ENCODE data around the gene HSPH1.

- TF ChIP-seq SMC3 (conservative IDR thresholded peaks at IDR 0.05; ENCODE audit: poor library complexity) (no peak), POLR2AphosphoS5 (IDR thresholded peaks at IDR 0.05) (no peak), REST (IDR thresholded peaks at IDR 0.05; ENCODE audit: borderline replicate concordance) (no peak), RAD21 (conservative IDR thresholded peaks at IDR 0.05) (no peak)
- TF ChIP-seq, protein P1, sequence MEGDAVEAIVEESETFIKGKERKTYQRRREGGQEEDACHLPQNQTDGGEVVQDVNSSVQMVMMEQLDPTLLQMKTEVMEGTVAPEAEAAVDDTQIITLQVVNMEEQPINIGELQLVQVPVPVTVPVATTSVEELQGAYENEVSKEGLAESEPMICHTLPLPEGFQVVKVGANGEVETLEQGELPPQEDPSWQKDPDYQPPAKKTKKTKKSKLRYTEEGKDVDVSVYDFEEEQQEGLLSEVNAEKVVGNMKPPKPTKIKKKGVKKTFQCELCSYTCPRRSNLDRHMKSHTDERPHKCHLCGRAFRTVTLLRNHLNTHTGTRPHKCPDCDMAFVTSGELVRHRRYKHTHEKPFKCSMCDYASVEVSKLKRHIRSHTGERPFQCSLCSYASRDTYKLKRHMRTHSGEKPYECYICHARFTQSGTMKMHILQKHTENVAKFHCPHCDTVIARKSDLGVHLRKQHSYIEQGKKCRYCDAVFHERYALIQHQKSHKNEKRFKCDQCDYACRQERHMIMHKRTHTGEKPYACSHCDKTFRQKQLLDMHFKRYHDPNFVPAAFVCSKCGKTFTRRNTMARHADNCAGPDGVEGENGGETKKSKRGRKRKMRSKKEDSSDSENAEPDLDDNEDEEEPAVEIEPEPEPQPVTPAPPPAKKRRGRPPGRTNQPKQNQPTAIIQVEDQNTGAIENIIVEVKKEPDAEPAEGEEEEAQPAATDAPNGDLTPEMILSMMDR (IDR thresholded peaks at IDR 0.05; ENCODE audit: poor library complexity, severe bottlenecking), result no peak
These were observed 72.8 kb downstream of the HSPH1 start for GRCh38 chr13:31088826-31089420.

Measured in neural cell (in vitro differentiated cells).